ENCODE data around the gene NAPA.

Gene NAPA

GRCh38 chr19:47497050-47497766 is 17.7 kb downstream of the NAPA start:
- TF ChIP-seq CTCF (IDR thresholded peaks at IDR 0.05; ENCODE audit: borderline replicate concordance, insufficient read depth, low read depth, low read length) = no peak
- no peak overlapping the region for H3K4me3 ChIP-seq (ENCODE audit: low read depth, low read length)

- TF ChIP-seq CTCF (IDR thresholded peaks at IDR 0.05; ENCODE audit: borderline replicate concordance, insufficient read depth, low read depth, low read length) = no peak
- no peak overlapping the region for H3K4me3 ChIP-seq (ENCODE audit: low read depth, low read length)
Measured at GRCh38 chr19:47495478-47496372, 19.1 kb downstream of the NAPA start.

DNA sequence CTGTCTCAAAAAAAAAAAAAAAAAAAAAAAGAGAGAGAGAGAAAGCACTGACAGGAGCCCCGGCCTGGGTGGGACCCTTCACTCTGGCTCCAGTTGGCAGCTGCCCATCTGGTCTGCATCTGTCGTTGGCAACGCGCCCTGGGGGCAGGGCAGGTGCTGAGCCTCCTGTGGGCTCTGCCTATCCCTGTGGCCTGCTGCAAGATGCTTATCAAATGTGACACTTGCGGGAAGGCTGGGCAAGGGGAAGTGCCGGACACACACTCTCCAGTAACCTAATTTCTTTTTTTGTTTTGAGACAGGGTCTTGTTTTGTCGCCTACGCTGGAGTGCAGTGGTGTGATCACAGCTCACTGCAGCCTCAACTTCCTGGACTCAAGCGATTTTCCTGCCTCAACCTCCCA is 20.1 kb downstream of the NAPA start:
- TF ChIP-seq CTCF (IDR thresholded peaks at IDR 0.05; ENCODE audit: borderline replicate concordance, insufficient read depth, low read depth, low read length) = no peak
- H3K4me3 ChIP-seq (ENCODE audit: low read depth, low read length) = no peak overlapping the region

GRCh38 chr19:47494211-47494547 is 20.7 kb downstream of the NAPA start:
- no peak for TF ChIP-seq CTCF (IDR thresholded peaks at IDR 0.05; ENCODE audit: borderline replicate concordance, insufficient read depth, low read depth, low read length)
- H3K4me3 ChIP-seq (ENCODE audit: low read depth, low read length) = no peak overlapping the region

- H3K4me3 ChIP-seq (ENCODE audit: low read depth, low read length) = no peak overlapping the region
- no peak for TF ChIP-seq CTCF (IDR thresholded peaks at IDR 0.05; ENCODE audit: borderline replicate concordance, insufficient read depth, low read depth, low read length)
Measured at GRCh38 chr19:47493378-47494210, 21.3 kb downstream of the NAPA start.

- TF ChIP-seq CTCF (IDR thresholded peaks at IDR 0.05; ENCODE audit: borderline replicate concordance, insufficient read depth, low read depth, low read length) = no peak
- no peak overlapping the region for H3K4me3 ChIP-seq (ENCODE audit: low read depth, low read length)
Measured at GRCh38 chr19:47492571-47493377, 22.1 kb downstream of the NAPA start.
